ENCODE data around the gene GNAS. TPM values are rescaled to one million over a fixed set of nuclear protein-coding genes. Genes with fewer than 3 reads are reported as not detected.
A peak's percentile ranks its signal among the peaks of the same experiment; 100 is the strongest.

Gene GNAS
- total RNA-seq, 2 donors from 2014 or later = 462 to 623 TPM

DNA sequence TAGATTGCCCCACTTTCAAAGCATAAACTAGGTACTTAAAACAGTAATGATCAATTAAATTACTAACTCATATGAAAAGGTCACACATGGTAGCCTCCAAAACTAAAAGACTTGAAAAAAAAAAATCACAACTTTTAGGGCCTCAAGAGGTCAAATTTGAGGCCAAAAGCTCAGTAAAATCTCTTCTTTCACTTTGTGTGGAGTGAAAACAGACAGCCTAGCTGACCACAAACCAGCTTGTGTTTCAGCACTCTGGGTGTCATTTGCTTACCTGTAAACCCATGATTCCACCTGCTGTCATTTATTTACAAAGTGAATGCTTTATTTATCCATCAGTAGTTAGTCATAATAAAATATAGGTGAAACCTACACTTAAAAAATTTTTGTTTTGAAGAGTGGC, 34.0 kb downstream of the GNAS start:
- no peaks in the 10 kb centered on the region for H3K36me3 ChIP-seq (replicated peaks in 1 of 2; ENCODE audit: insufficient read depth in 1 of 2, low read depth in 2 of 2)
- no peak for TF ChIP-seq POLR2A (IDR thresholded peaks at IDR 0.05)
- TF ChIP-seq, protein P1, sequence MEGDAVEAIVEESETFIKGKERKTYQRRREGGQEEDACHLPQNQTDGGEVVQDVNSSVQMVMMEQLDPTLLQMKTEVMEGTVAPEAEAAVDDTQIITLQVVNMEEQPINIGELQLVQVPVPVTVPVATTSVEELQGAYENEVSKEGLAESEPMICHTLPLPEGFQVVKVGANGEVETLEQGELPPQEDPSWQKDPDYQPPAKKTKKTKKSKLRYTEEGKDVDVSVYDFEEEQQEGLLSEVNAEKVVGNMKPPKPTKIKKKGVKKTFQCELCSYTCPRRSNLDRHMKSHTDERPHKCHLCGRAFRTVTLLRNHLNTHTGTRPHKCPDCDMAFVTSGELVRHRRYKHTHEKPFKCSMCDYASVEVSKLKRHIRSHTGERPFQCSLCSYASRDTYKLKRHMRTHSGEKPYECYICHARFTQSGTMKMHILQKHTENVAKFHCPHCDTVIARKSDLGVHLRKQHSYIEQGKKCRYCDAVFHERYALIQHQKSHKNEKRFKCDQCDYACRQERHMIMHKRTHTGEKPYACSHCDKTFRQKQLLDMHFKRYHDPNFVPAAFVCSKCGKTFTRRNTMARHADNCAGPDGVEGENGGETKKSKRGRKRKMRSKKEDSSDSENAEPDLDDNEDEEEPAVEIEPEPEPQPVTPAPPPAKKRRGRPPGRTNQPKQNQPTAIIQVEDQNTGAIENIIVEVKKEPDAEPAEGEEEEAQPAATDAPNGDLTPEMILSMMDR (IDR thresholded peaks at IDR 0.05) = no peak
- H3K4me1 ChIP-seq = peaks cover 5% of the 10 kb centered on the region
- intact Hi-C loops (cut with DNase I) = loop anchor here (10.0 kb wide), 1 partner anchor 98 kb away; the partner anchor contains the start of gene NELFCD
- DNase-seq = no peak
- H3K27me3 ChIP-seq = no peaks in the 10 kb centered on the region
- H3K9me3 ChIP-seq = no peaks in the 10 kb centered on the region
- ATAC-seq = no peak
- H3K4me3 ChIP-seq = no peak overlapping the region
- no peak overlapping the region for H3K27ac ChIP-seq

DNA sequence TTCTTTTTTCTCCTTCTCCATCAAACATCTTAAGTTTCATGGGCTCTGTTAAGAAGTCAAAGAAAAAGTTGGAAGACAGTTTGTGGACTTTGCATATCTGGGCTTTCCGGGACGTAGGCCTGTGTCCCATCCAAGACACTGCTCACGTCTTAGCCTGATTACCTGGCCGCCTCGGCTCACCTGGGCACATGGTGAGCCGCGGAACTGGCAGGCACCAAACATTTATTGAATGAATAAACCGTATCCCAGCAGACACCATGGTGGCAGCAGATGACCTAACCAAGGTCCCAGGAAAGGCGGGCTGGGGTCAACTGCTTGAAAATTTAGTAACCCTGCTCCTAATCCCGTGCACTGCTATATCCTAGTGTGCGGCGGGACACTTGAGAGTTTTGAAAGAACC, 35.6 kb downstream of the GNAS start:
- Histone ChIP-seq H3K36me3 (replicated peaks in 1 of 2; ENCODE audit: insufficient read depth in 1 of 2, low read depth in 2 of 2) (no peaks in the 10 kb centered on the region), H3K27me3 (no peaks in the 10 kb centered on the region), H3K4me1 (peaks cover 6% of the 10 kb centered on the region), H3K27ac (peak overlapping the region in 3 of 4 donors; percentile 29 to 99 (median 97)), H3K4me3 (peak overlapping the region; percentile 16 to 40), H3K9me3 (no peaks in the 10 kb centered on the region)
- DNase-seq (peak in 1 of 4 donors; percentile 15), ATAC-seq (no peak)
- intact Hi-C loops (cut with DNase I) = loop anchor here (10.0 kb wide), 1 partner anchor 97 kb away; the partner anchor contains the start of gene NELFCD
- TF ChIP-seq, protein P1 (IDR thresholded peaks at IDR 0.05) = no peak
- TF ChIP-seq POLR2A (IDR thresholded peaks at IDR 0.05) = no peak
- 33 to 39% methylated on average over 12 of the region's 12 CpGs for WGBS, 2 donors

DNA sequence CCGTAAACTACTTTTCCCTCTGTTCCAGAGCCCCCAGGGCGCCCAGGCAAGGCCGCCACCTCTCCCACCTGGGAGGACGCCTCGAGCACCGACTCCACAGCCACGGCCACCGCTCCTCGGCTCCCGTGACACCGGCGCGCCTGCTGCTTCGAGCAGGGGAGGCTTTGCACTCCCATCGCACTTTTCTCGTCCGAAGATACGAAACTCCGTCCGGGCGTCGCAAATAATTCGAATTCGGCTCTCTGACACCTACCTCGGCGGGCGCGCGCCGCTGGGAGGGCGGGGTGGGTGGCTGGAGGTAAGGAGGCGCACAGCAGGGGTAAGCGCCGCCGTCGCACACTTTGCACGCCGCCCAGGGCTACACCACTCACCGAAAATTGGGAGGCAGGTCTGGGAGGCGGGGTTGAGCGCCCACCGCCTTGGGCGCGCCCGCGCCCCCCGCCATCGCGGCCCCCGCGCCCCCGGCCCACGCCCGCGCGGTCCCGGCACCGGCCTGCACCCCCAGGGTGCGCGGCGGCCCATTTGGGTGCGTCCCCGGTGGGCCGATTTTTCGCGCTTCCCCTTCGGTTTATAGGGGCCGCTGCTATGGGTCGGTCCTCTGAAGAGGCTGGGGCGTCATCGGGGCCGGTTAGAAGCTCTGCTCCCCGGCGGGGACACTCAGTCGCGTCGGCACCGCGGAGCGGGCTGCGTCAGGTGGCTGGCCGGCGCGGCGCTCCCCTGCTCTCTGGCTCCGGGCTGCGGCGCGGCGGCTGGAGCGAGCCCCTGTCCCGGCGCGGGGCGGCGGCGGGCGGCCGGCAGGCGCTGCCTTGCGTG, 36.2 kb downstream of the GNAS start:
- intact Hi-C loops (cut with DNase I) = loop anchor here (10.0 kb wide), 1 partner anchor 96 kb away; the partner anchor contains the start of gene NELFCD
- Histone ChIP-seq H3K27me3 (no peaks in the 10 kb centered on the region), H3K9me3 (no peaks in the 10 kb centered on the region), H3K4me1 (peaks cover 13% of the 10 kb centered on the region), H3K27ac (peak overlapping the region; percentile 29 to 99 (median 76)), H3K36me3 (replicated peaks in 1 of 2; ENCODE audit: insufficient read depth in 1 of 2, low read depth in 2 of 2) (no peaks in the 10 kb centered on the region), H3K4me3 (peak overlapping the region; percentile 16 to 40)
- TF ChIP-seq, protein P1 (IDR thresholded peaks at IDR 0.05) = no peak
- TF ChIP-seq POLR2A (IDR thresholded peaks at IDR 0.05) = peak; percentile 89 to 91 (median 91)
- 48 to 72% methylated on average over 74 to 80 of the region's 101 CpGs for WGBS, 2 donors
- DNase-seq = peak; percentile 82 to 85 (median 84)
- peak; percentile 69 for ATAC-seq

DNA sequence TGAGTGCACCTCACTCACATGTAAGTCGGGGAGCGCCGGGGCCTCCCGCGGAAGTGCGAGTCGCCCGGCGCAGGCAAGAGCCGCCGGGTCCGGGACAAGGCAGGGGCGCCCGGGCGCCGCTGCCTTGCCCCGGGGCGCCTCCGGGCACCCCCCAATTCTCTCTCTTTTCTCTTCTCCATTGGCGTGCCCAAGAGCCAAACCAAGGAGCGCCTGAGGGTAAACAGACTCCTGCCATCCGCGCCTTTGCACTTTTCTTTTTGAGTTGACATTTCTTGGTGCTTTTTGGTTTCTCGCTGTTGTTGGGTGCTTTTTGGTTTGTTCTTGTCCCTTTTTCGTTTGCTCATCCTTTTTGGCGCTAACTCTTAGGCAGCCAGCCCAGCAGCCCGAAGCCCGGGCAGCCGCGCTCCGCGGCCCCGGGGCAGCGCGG, 36.8 kb downstream of the GNAS start:
- TF ChIP-seq, protein P1 (IDR thresholded peaks at IDR 0.05) = no peak
- TF ChIP-seq POLR2A (IDR thresholded peaks at IDR 0.05) = no peak
- H3K27ac ChIP-seq = peak overlapping the region; percentile 29 to 99 (median 76)
- H3K27me3 ChIP-seq = no peaks in the 10 kb centered on the region
- peak overlapping the region in 1 of 2 donors; percentile 30 for H3K4me3 ChIP-seq
- no peak for DNase-seq
- intact Hi-C loops (cut with DNase I) = loop anchor here (10.0 kb wide), 1 partner anchor 95 kb away; the partner anchor contains the start of gene NELFCD
- peaks cover 19% of the 10 kb centered on the region for H3K4me1 ChIP-seq
- WGBS, 2 donors = 47 to 60% methylated on average over 34 to 35 of the region's 35 CpGs
- no peak for ATAC-seq
- no peaks in the 10 kb centered on the region for H3K9me3 ChIP-seq
- H3K36me3 ChIP-seq (replicated peaks in 1 of 2; ENCODE audit: insufficient read depth in 1 of 2, low read depth in 2 of 2) = no peaks in the 10 kb centered on the region
